ENCODE results near the gene C19orf38. TPM values are rescaled to one million over a fixed set of nuclear protein-coding genes. Genes with fewer than 3 reads are reported as not detected.

The C19orf38 gene
- total RNA-seq, 2 experiments from 2014 or later, result 4.4 to 4.8 TPM

- H3K4me1 Mint-ChIP-seq (ENCODE audit: low read depth), result no peaks in the 10 kb centered on the region
- CTCF ChIA-PET, result interaction anchor here (0.6 to 1.8 kb wide), 5 partner anchors 36 to 183 kb away, joined by 3 to 6 read pairs (median 4); partner anchors contain the start of gene DNM2
Measured at GRCh38 chr19:10828981-10829821, 19.0 kb upstream of the C19orf38 start.

GRCh38 chr19:10829967-10830366 lies 18.2 kb upstream of the C19orf38 start:
- Mint-ChIP-seq H3K4me3 (no peak overlapping the region), H3K27me3 (ENCODE audit: low read depth) (no peaks in the 10 kb centered on the region), H3K9me3 (no peaks in the 10 kb centered on the region), H3K27ac (no peak overlapping the region), H3K4me1 (ENCODE audit: low read depth) (no peaks in the 10 kb centered on the region), H3K36me3 (ENCODE audit: low read depth) (peaks cover 7% of the 10 kb centered on the region)
- CTCF ChIA-PET, result no interaction called here
- no peak for DNase-seq
- intact Hi-C loops (cut with micrococcal nuclease), result no loop called here

More at GRCh38 chr19:10828981-10829821, 19.0 kb upstream of the C19orf38 start:
- Mint-ChIP-seq H3K27ac (no peak overlapping the region), H3K4me3 (no peak overlapping the region), H3K27me3 (ENCODE audit: low read depth) (no peaks in the 10 kb centered on the region), H3K9me3 (no peaks in the 10 kb centered on the region), H3K36me3 (ENCODE audit: low read depth) (peaks cover 8% of the 10 kb centered on the region)
- DNase-seq, result peak; percentile 44
- intact Hi-C loops (cut with micrococcal nuclease), result no loop called here

- H3K27ac Mint-ChIP-seq, result no peak overlapping the region
- H3K9me3 Mint-ChIP-seq, result no peaks in the 10 kb centered on the region
- no peaks in the 10 kb centered on the region for H3K27me3 Mint-ChIP-seq (ENCODE audit: low read depth)
- H3K4me3 Mint-ChIP-seq, result no peak overlapping the region
- intact Hi-C loops (cut with micrococcal nuclease), result no loop called here
- CTCF ChIA-PET, result interaction anchor here (0.8 kb wide), 1 partner anchor 34 kb away, joined by 3 read pairs; no protein-coding TSS in a partner anchor
- peaks cover under 1% of the 10 kb centered on the region for H3K4me1 Mint-ChIP-seq (ENCODE audit: low read depth)
- peaks cover 6% of the 10 kb centered on the region for H3K36me3 Mint-ChIP-seq (ENCODE audit: low read depth)
- no peak for DNase-seq
Measured at GRCh38 chr19:10830370-10830769, 17.8 kb upstream of the C19orf38 start.

GRCh38 chr19:10830931-10831779 lies 17.1 kb upstream of the C19orf38 start:
- Mint-ChIP-seq H3K36me3 (ENCODE audit: low read depth) (peaks cover 8% of the 10 kb centered on the region), H3K27me3 (ENCODE audit: low read depth) (no peaks in the 10 kb centered on the region), H3K27ac (no peak overlapping the region), H3K4me3 (no peak overlapping the region), H3K4me1 (ENCODE audit: low read depth) (peaks cover 3% of the 10 kb centered on the region), H3K9me3 (no peaks in the 10 kb centered on the region)
- no peak for DNase-seq
- CTCF ChIA-PET, result interaction anchor here (0.5 to 0.8 kb wide), 2 partner anchors 33 to 130 kb away, joined by 3 read pairs; no protein-coding TSS in a partner anchor
- intact Hi-C loops (cut with micrococcal nuclease), result no loop called here

GRCh38 chr19:10831987-10832938 lies 16.0 kb upstream of the C19orf38 start:
- H3K4me1 Mint-ChIP-seq (ENCODE audit: low read depth), result peaks cover 14% of the 10 kb centered on the region

GRCh38 chr19:10832939-10833296 lies 15.3 kb upstream of the C19orf38 start:
- intact Hi-C loops (cut with micrococcal nuclease), result no loop called here
- peaks cover 14% of the 10 kb centered on the region for H3K4me1 Mint-ChIP-seq (ENCODE audit: low read depth)
- no peaks in the 10 kb centered on the region for H3K27me3 Mint-ChIP-seq (ENCODE audit: low read depth)
- H3K4me3 Mint-ChIP-seq, result no peak overlapping the region
- H3K36me3 Mint-ChIP-seq (ENCODE audit: low read depth), result peaks cover 8% of the 10 kb centered on the region
- CTCF ChIA-PET, result no interaction called here
- H3K9me3 Mint-ChIP-seq, result peaks cover 4% of the 10 kb centered on the region
- H3K27ac Mint-ChIP-seq, result no peak overlapping the region
- no peak for DNase-seq

More at GRCh38 chr19:10831987-10832938, 16.0 kb upstream of the C19orf38 start:
- CTCF ChIA-PET, result no interaction called here
- H3K27me3 Mint-ChIP-seq (ENCODE audit: low read depth), result no peaks in the 10 kb centered on the region
- intact Hi-C loops (cut with micrococcal nuclease), result no loop called here
- H3K4me3 Mint-ChIP-seq, result no peak overlapping the region
- H3K9me3 Mint-ChIP-seq, result peaks cover 4% of the 10 kb centered on the region
- H3K36me3 Mint-ChIP-seq (ENCODE audit: low read depth), result peaks cover 8% of the 10 kb centered on the region
- no peak overlapping the region for H3K27ac Mint-ChIP-seq
- no peak for DNase-seq

- H3K27me3 Mint-ChIP-seq (ENCODE audit: low read depth), result no peaks in the 10 kb centered on the region
- H3K9me3 Mint-ChIP-seq, result peaks cover 4% of the 10 kb centered on the region
- peak overlapping the region; percentile 94 for H3K4me3 Mint-ChIP-seq
- peak overlapping the region; percentile 97 for H3K27ac Mint-ChIP-seq
- CTCF ChIA-PET, result interaction anchor here (1.0 to 2.7 kb wide), 6 partner anchors 10 to 118 kb away, joined by 4 to 16 read pairs (median 6); partner anchors contain the start of gene DNM2
- DNase-seq, result no peak
- H3K4me1 Mint-ChIP-seq (ENCODE audit: low read depth), result peaks cover 14% of the 10 kb centered on the region
- peaks cover 6% of the 10 kb centered on the region for H3K36me3 Mint-ChIP-seq (ENCODE audit: low read depth)
- intact Hi-C loops (cut with micrococcal nuclease), result no loop called here
Measured at GRCh38 chr19:10835089-10835753, 13.0 kb upstream of the C19orf38 start.

- peak; percentile 98 for DNase-seq
- Mint-ChIP-seq H3K9me3 (peaks cover 4% of the 10 kb centered on the region), H3K36me3 (ENCODE audit: low read depth) (peaks cover 5% of the 10 kb centered on the region), H3K4me3 (peak within 1 kb of the TSS; percentile 94), H3K27me3 (ENCODE audit: low read depth) (no peaks in the 10 kb centered on the region), H3K4me1 (ENCODE audit: low read depth) (peaks cover 14% of the 10 kb centered on the region), H3K27ac (peak within 1 kb of the TSS; percentile 97)
- CTCF ChIA-PET, result interaction anchor here (0.6 to 2.7 kb wide), 8 partner anchors 9 to 137 kb away, joined by 3 to 16 read pairs (median 4); partner anchors contain the start of genes CARM1 and DNM2
- intact Hi-C loops (cut with micrococcal nuclease), result loop anchor here (1.0 to 2.0 kb wide), 10 partner anchors 12 to 267 kb away; partner anchors contain the start of genes C19orf38, CARM1, CDKN2D and ILF3
Measured at GRCh38 chr19:10835754-10836478, 12.3 kb upstream of the C19orf38 start, which contains the start of gene TMED1. Gene TMED1, minus strand, starts transcription at chr19:10836212. Its CDS starts 21 bp downstream, at chr19:10836191.

GRCh38 chr19:10836479-10837330 lies 11.5 kb upstream of the C19orf38 start:
- CTCF ChIA-PET, result interaction anchor here (0.6 to 2.7 kb wide), 8 partner anchors 8 to 136 kb away, joined by 3 to 16 read pairs (median 4); partner anchors contain the start of genes CARM1 and DNM2
- peak overlapping the region; percentile 97 for H3K27ac Mint-ChIP-seq
- H3K27me3 Mint-ChIP-seq (ENCODE audit: low read depth), result no peaks in the 10 kb centered on the region
- peak; percentile 93 for DNase-seq
- H3K36me3 Mint-ChIP-seq (ENCODE audit: low read depth), result peaks cover 5% of the 10 kb centered on the region
- peaks cover 14% of the 10 kb centered on the region for H3K4me1 Mint-ChIP-seq (ENCODE audit: low read depth)
- H3K9me3 Mint-ChIP-seq, result peaks cover 4% of the 10 kb centered on the region
- H3K4me3 Mint-ChIP-seq, result peak overlapping the region; percentile 94
- intact Hi-C loops (cut with micrococcal nuclease), result loop anchor here (1.0 to 2.0 kb wide), 10 partner anchors 12 to 268 kb away; partner anchors contain the start of genes C19orf38, CARM1, CDKN2D and ILF3
